RPMI7951 (cell line): ENCODE results near the gene CELSR1. TPM values are rescaled to one million over a fixed set of nuclear protein-coding genes. Genes with fewer than 3 reads are reported as not detected.

Experiments
- DNase-seq: peaks from one replicate; pipeline ENCODE4 v3.0.0-alpha.2; 2012; ENCODE audit warnings: low read depth
- total RNA-seq: library from RNA; depleted of rRNA; stranded (reverse); fragments of >200 nt; shearing (Covaris generic); gene quantifications from 2 replicates; pipeline ENCODE4 v1.2.3, GENCODE V29; 2014

CELSR1 gene
- total RNA-seq, 1 experiment from 2014 or later = 3.0 TPM

DNA sequence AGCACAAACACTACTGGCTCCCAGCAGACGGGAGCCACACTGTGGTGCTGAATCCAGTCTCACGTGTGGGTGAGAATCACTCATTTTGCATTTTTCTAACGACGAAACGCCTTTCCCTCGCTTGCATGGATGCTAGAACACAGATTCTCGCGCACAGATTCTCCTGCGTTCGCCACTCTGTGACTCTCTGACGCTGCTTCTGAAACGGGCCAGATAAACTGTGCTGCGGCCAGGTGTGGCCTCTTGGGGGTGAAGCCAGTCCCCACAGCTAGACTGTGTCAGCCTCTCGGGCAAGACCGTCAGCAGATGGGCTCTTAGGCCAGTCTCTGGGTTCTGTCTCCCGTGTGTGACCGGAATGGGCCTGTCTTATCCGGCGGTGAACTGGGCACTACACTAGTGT lies 157.4 kb downstream of the CELSR1 start:
- no peak for DNase-seq

DNA sequence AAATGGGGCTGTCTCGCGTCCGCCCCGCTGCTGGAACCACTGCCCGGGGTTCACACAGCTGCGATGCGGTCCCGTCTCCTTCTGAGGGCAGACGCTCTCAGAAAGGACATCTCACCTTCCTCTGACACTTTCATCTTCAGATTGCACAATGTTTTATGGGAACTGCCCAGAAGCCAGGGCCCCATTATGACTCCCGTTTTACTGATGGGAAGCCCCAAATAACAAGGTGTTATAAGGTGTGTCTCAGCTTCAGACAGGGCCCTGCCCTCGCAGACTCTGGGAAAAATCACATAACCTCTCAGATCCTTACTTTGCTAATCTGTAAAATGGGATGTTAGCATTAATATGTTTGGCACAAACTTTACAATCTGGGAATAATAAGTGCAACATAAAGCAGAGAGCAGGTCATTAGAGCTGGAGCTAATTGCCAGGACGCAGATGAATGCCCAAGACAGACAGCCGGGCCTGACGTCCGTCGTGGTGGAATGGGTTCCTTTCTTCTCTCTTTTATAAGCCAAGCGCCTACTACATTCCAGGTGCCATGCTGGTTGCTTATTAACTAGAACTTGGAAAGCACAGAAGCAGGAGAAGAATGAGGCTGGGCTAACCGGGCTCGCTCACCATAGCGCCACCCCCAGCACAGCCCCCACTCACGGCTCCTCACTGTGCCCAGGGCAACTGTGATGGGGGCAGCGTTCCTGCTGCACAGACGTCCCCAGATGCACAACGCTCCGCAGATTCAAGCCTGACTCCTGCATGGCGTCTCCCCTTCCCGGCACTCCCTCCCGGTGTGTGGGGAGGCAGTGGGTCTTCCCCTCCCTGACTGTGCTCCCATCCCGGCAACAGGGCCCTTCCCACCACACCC lies 158.1 kb downstream of the CELSR1 start:
- no peak for DNase-seq

DNA sequence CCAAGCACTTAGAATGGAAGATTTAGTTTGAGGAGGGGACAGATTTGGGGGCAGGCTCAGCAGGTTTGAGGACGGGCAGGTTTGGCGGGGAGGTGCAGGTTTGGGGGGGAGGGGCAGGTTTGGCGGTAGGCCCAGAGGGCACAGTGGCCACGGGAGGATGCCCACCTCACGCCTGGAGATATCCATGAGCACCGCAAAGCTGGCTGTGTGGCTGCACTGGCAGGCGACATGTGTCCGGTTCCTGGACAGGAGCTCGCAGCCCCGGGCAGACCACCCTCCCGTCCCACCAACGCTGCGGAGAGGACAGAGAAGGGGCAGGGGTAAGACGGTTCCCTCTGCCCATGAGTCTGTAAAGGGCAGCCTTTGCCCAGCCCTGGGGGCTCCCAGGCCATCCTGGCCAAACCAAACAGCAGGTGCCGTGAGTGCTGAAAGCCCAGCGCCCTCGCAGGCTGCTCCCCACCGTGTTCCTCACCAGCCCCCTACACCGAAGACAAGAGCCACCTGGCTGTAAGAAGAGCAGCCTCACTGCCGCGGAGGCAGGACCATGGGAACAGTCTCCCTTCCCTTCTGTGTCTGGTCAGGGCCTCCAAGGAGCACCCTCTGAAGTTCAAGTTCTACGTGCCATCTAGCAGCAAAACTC lies 158.9 kb downstream of the CELSR1 start:
- no peak for DNase-seq

DNA sequence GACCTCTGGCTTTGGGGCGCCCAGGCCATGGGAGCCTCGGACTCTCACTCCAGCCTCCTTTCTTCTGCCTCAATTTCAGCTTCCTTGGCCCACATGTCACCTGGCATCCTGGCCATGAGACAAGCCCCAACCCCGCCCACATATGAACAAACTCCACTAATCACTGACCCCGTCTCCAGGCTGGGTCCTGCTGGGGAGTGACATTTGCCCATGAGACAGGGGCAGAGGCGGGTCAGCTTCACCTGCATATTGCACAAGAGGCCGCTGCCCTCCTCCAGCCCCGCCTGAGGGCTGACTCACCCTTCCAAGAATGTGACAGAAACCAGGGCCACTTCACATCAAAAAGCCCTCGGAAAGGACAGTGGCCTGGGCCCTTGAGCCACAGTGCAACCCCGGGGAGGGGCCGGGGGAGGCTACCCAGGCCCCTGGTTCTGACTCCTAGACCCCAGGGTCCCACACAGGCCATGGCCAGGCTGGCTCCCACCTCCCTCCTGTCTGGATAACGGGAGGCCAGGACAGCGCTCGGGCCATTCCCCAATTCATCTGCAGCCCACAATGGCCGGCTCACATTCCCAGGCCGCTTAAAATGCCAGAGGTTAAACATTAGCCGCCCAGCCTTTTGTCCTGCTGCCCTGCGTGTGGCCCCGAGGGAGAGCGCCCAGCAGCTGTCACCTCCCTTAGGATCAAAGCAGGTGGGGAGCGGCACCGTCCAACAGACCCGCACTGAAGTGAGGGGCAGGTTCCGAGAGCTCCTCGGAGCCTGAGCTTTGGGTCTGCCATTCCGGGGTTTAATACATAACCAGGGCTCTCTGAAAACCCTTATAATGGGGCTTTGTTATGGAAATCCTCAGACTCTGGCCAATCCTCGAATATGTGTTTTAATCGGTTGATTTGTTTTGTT lies 159.6 kb downstream of the CELSR1 start:
- peak; percentile 62 for DNase-seq

GRCh38 chr22:46376908-46377524 lies 160.4 kb downstream of the CELSR1 start:
- DNase-seq = no peak

GRCh38 chr22:46376111-46376510 lies 161.3 kb downstream of the CELSR1 start:
- no peak for DNase-seq

DNA sequence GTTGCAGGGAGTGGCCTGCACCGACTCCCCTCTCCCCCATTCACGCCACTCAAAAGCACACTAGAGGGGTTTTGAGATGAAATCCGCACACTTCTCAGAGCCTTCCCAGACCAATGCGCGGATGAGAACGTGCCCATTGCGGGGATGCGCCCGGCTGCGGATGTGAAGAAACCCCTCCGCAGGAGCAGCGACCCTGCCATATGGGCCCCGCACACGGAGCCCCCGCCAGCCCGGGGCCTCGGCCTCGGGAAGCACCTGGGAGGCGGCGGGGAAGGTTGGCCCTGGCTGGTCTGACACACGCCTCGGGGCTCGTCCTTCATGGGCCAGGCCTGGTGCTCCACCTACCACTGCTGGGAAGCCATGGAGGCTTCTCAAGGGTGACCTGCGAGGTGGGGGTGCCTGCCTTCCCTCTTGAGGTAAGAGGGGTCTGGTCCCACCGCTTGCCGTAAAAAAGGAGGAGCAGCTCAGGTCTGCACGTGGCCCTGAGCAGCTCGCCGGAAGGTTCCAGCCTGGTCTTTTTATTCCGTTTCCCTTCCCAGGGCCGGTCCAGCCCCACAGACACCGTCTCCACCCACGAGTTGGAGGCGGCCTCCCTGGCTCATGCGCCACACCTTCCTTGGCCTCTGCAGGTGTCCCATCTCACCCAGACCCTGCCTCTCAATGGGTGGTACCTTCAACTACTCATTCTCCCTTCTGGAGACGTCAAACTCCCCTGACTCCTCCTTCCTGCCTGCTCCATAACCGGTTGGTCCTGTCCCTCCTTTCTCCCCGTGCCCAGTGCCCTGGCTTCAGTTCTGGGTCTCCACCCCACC lies 162.6 kb downstream of the CELSR1 start:
- DNase-seq = no peak

- DNase-seq = peak; percentile 67
These were observed 163.3 kb downstream of the CELSR1 start for GRCh38 chr22:46373921-46374662.

- no peak for DNase-seq
These were observed 164.3 kb downstream of the CELSR1 start for GRCh38 chr22:46373159-46373558.

- no peak for DNase-seq
These were observed 164.7 kb downstream of the CELSR1 start for GRCh38 chr22:46372686-46373085.

DNA sequence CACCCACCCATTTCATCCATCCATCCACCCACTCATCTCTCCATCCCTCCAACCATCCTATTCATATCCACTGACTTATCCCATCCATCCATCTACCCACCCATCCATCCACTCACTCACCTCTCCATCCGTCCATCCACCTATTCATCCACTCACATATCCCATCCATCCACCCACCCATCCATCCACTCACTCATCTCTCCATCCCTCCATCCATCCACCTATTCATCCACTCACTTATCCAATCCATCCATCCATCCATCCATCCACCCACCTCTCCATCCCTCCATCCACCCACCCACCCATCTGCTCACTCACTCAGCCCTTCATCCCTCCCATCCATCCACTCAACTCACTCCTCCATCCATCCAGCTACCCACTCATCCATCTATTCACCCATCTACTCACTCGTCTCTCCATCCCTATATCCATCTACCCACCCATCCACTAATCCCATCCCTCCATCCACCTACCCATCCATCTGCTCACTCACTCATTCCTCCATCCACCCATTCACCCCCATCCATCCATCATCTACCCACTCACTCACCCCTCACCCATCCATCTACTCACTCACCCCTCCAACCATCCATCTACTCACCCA lies 165.7 kb downstream of the CELSR1 start:
- DNase-seq = no peak

GRCh38 chr22:46370584-46371291 lies 166.7 kb downstream of the CELSR1 start:
- DNase-seq = no peak

- DNase-seq = no peak
These were observed 167.5 kb downstream of the CELSR1 start for GRCh38 chr22:46369716-46370583.

GRCh38 chr22:46368871-46369715 lies 168.3 kb downstream of the CELSR1 start:
- DNase-seq = no peak

DNA sequence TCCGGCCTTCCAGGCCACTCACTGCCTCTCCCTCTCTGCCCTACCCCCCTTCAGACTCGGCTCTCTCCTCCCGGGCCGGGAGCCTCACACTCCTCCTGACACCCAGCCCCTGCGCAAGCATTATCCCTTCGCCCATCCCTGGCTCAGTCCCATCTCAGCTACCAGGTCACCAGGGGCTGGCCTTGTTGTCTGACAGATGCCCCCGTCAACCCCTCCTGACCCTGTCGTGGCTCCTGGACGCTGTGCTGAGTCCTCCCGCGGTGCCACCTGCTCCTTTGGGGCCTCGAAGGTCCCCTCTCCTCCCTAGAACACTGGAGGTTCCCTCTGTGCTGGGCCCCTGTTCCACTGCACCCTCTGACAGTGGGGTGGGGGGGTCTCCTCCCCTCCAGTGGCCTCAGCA lies 169.0 kb downstream of the CELSR1 start:
- DNase-seq = no peak

DNA sequence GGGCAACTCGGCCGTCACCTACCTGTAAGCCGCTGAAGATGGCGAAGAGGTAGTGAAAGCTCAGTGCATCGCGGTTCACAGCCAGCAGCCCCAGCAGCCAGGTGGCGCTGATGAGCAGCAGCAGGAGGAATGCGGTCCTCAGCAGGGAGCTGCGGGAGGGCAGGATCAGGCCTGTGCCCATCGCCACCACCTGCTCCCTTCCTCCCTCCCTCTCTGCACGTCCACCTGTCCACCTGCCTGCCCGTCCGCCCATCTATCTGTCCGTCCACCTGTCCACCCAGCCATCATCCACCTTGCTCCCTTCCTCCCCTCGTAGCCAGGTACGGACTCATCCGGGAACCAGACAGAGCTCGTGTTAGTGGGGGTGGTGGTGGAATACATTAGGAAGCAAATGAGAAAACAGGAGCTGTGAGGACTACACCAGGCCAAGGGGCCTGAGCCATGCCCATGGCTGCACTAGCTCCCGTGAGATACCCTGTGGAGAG lies 169.7 kb downstream of the CELSR1 start:
- peak; percentile 33 for DNase-seq
